ENCODE results near the gene CCNB2.

GRCh38 chr15:59138243-59138642, 33.3 kb downstream of the CCNB2 start:
- TF ChIP-seq CTCF (IDR thresholded peaks at IDR 0.05; ENCODE audit: insufficient read depth, low read length) = peak; percentile 67
- TF ChIP-seq GABPA (IDR thresholded peaks at IDR 0.05; ENCODE audit: low read depth) = no peak
- no peak for TF ChIP-seq POLR2AphosphoS5 (IDR thresholded peaks at IDR 0.05; ENCODE audit: low read depth)
- TF ChIP-seq REST (IDR thresholded peaks at IDR 0.05; ENCODE audit: insufficient replicate concordance, low read depth) = no peak

All from HL-60 (cell line).